ENCODE data around the gene ATP6V0D1. TPM values are rescaled to one million over a fixed set of nuclear protein-coding genes. Genes with fewer than 3 reads are reported as not detected.
"Not testable (repeated sequence)": the region's sequence is repeated elsewhere in the genome, so short reads cannot be mapped to it uniquely, and the experiment has no call there.

Gene ATP6V0D1
- total and polyA plus RNA-seq, 11 donors: 18.6 to 141 (median 68.5) TPM

DNA sequence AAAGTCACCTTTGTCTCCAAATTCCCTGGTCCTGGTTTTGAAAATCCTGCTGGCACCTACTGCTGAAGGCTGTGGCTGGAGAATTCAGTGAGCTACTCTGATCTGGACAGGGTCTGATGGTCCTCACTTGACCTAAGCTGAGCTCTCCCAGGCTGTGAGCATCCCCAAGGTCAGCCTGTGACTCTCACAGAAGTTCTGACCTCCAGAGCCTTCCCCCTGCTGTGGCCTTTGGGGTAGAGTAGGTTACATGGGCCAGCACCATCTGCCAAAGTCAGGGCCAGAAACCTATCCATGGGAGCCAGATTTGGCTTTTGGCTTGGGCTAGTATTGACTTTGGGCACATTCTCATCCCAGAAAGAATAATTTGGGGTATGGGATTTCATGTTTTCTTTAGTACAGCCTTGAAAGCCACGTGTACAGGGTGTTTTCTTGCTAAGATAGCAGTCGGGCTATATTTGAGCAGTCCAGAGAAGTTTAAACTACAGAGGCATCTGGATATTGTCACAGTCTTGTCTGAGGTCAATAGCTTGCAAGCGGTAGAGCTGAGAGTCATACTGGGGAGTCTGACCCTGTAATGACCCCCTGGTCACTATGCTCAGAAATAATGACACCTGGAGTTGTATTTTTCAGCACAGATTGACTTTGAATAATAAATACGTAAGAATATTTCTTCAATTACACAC is 8.6 kb upstream of the ATP6V0D1 start:
- WGBS, 4 donors: 33 to 52% (median 47%) methylated on average over 4 of the region's 4 CpGs
- Histone ChIP-seq H3K27me3 (no peaks in the 10 kb centered on the region), H3K4me1 (peaks cover 0 to 80% (median 14%) of the 10 kb centered on the region in 12 donors), H3K36me3 (peaks cover 0 to 17% (median 9%) of the 10 kb centered on the region in 9 donors), H3K27ac (peak overlapping the region in 11 of 12 donors; percentile 15 to 85 (median 50)), H3K9me3 (no peaks in the 10 kb centered on the region), H3K4me3 (peak overlapping the region in 1 of 12 donors; percentile 9)
- intact Hi-C loops (cut with DNase I): no loop called here
- no peak for DNase-seq
- peak in 3 of 4 donors; percentile 53 to 68 (median 56) for ATAC-seq
- TF ChIP-seq, protein P1, sequence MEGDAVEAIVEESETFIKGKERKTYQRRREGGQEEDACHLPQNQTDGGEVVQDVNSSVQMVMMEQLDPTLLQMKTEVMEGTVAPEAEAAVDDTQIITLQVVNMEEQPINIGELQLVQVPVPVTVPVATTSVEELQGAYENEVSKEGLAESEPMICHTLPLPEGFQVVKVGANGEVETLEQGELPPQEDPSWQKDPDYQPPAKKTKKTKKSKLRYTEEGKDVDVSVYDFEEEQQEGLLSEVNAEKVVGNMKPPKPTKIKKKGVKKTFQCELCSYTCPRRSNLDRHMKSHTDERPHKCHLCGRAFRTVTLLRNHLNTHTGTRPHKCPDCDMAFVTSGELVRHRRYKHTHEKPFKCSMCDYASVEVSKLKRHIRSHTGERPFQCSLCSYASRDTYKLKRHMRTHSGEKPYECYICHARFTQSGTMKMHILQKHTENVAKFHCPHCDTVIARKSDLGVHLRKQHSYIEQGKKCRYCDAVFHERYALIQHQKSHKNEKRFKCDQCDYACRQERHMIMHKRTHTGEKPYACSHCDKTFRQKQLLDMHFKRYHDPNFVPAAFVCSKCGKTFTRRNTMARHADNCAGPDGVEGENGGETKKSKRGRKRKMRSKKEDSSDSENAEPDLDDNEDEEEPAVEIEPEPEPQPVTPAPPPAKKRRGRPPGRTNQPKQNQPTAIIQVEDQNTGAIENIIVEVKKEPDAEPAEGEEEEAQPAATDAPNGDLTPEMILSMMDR (IDR thresholded peaks at IDR 0.05): no peak
- no peak for TF ChIP-seq POLR2A (IDR thresholded peaks at IDR 0.05)

DNA sequence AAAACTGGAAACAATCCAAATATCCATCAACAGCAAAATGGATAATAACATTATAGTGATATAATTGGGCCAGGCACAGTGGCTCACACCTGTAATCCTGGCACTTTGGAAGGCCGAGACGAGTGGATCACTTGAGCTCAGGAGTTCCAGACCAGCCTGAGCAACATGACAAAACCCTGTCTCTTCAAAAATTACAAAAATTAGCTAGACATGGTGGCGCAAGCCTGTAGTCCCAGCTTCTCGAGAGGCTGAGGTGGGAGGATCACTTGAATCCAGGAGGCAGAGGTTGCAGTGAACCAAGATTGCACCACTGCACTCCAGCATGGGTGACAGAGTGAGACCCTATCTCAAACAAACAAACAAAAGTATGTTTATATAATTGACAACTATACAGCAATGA is 6.6 kb upstream of the ATP6V0D1 start:
- Histone ChIP-seq H3K4me1 (peaks cover 0 to 81% (median 21%) of the 10 kb centered on the region in 12 donors), H3K36me3 (peaks cover 0 to 20% (median 13%) of the 10 kb centered on the region in 9 donors), H3K27ac (peak overlapping the region in 1 of 12 donors; percentile 85)
- H3K27me3 ChIP-seq; DNase-seq; intact Hi-C loops (cut with DNase I); H3K4me3 ChIP-seq; H3K9me3 ChIP-seq; ATAC-seq: not testable (repeated sequence)
- WGBS, 4 donors: 85 to 90% (median 87%) methylated on average over 4 of the region's 4 CpGs

DNA sequence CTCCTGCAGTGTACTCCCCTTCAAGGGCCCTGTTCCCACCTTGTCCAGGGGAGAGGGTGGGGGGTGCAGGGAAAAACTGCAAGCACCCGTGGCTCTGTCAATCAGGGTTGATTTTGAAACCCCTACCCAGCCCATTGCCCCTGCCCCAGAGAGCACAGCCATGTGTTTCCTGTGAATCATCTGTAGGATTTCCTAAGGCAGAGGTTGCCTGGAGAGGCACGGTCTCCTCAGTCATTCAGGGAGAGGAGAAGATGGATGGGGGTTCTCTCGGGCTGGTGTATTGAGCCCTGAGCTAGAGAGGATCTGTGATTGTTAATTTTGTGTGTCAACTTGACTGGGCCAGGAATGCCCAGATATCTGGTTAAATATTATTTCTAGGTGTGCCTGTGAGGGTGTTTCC is 5.8 kb upstream of the ATP6V0D1 start:
- intact Hi-C loops (cut with DNase I): no loop called here
- ATAC-seq (no peak), DNase-seq (no peak)
- no peaks in the 10 kb centered on the region for H3K27me3 ChIP-seq
- H3K4me3 ChIP-seq: no peak overlapping the region
- TF ChIP-seq, protein P1 (IDR thresholded peaks at IDR 0.05): no peak
- TF ChIP-seq POLR2A (IDR thresholded peaks at IDR 0.05): no peak
- no peaks in the 10 kb centered on the region for H3K9me3 ChIP-seq
- peaks cover 0 to 20% (median 13%) of the 10 kb centered on the region in 9 donors for H3K36me3 ChIP-seq
- H3K4me1 ChIP-seq: peaks cover 0 to 81% (median 29%) of the 10 kb centered on the region in 12 donors
- H3K27ac ChIP-seq: peak overlapping the region in 1 of 12 donors; percentile 58
- 45 to 76% (median 72%) methylated on average over 3 of the region's 3 CpGs for WGBS, 4 donors

DNA sequence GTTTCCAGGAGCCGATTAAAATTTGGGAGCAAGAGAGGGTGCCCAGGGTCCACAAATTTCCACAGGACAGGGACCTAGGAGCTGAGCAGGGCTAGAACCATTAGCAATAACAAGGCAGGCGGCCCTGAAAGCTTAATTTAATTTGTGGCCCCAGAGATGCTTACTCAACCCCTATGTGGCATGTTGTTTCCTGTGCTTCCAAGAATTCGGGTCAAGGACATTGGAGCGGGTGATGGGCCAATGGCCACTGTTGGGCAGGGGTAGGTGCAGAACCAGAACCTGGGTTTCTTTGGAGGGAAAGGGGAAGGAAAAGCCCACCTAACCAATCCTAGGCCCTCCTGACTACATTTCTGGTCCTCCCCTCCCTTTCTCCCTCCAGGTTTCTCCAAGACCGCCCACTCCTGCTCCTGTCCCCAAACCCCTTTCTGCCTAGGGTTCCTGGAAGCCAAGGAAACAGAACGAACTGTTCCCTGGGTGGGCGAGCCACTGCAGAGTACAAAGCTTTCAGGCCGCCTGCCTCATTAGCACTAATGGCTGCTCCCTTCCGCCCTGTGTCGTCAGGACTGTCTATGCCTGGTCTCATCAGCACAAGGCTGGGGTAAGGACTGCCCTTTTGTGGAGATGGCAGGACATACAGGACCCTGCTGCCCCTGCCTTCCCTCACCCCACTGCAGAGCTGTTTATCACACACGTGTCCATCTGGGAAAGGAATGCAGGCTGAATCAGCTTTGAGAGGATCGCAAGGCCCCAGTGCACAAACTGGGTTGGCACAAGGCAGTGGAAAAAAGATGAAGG is 3.0 kb upstream of the ATP6V0D1 start:
- DNase-seq (no peak), ATAC-seq (no peak)
- peaks cover 0 to 68% (median 34%) of the 10 kb centered on the region in 12 donors for H3K4me1 ChIP-seq
- H3K9me3 ChIP-seq: no peaks in the 10 kb centered on the region
- no peak overlapping the region for H3K4me3 ChIP-seq
- peak overlapping the region in 1 of 12 donors; percentile 27 for H3K27ac ChIP-seq
- intact Hi-C loops (cut with DNase I): loop anchor here in 3 of 10 donors (5.0 kb wide), 1 partner anchor 33 kb away; no protein-coding TSS in a partner anchor
- TF ChIP-seq, protein P1 (IDR thresholded peaks at IDR 0.05): no peak
- no peak for TF ChIP-seq POLR2A (IDR thresholded peaks at IDR 0.05)
- WGBS, 4 donors: 86 to 90% (median 88%) methylated on average over 12 of the region's 12 CpGs
- H3K36me3 ChIP-seq: peaks cover 0 to 20% (median 13%) of the 10 kb centered on the region in 9 donors
- H3K27me3 ChIP-seq: no peaks in the 10 kb centered on the region
